ENCODE results near the gene SLC3A2.

SLC3A2 gene

DNA sequence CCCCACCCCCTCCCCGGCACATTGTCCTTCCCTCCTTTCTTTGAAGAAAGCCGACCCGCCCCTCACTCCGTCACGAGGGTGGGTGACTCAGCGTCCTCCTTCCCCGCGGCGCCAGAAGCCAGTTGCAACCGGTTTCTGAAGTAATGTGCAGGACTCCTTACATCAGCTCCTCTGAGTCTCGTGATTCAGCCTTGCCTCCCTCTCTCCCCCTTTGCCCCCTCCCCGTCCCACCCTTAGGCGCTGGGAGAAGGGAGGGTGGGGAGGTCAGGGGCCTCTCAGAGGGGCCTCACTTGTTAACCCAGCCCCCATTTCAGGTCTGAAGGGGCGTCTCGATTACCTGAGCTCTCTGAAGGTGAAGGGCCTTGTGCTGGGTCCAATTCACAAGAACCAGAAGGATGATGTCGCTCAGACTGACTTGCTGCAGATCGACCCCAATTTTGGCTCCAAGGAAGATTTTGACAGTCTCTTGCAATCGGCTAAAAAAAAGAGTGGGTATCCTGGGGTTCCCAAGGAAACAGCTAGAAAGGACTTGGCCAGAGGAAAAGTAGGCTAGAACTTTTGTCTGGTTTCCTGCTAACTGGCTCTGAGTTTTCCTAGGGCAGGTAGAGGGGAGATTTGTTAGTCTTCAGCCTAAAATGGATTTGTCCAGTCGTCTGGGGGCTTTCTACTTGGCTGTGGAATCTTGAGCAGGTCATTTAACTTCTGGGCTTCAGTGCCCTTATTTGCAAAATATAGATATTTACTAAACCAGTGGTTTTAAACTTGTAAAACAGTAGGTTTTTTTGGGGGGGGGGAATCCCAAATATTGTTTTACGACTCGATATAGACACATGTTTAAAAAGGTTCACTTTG lies 1.1 kb downstream of the SLC3A2 start:
- DNase-seq, result peak; percentile 85 to 90 (median 88)

DNA sequence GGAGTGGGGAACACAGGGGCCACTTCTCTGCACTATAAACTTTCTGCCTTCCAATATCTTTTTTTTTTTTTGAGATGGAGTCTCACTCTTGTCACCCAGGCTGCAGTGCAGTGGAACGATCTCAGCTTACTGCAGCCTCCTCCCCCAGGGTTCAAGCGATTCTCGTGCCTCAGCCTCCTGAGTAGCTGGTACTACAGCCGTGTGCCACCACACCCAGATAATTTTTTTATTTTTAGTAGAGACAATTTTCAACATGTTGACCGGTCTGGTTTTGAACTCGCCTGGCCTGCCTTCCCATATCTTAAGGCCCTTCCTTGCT lies 1.7 kb downstream of the SLC3A2 start:
- DNase-seq, result no peak

DNA sequence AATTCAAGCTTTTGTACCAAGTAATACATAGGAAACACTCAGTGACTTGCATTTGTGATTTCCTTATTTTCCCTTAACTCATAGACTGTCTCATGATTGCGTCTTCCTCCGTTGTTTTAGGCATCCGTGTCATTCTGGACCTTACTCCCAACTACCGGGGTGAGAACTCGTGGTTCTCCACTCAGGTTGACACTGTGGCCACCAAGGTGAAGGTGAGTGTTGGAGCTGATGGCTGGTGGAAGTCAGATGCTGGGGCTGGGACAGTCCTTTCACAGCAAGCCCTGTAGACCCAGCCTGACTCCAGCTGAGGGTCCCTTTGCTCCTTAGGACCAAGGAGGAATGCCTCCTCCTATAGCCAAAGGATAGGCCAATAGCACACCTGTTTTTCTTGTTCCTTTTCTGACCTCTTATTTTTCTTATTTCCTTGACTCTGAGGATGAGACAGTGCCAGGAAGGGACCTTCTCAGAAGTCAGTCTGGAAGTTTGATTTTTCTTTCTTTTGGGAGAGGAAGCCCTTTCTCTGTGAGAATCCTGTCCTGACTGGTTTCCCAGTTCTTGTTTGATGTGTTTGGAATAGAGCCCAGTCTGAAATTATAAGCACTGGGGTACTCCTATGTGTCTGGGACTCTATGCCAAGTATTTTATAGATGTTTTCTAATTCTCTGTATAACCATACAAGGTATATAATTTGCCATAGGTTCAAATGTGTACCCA lies 2.2 kb downstream of the SLC3A2 start:
- no peak for DNase-seq

DNA sequence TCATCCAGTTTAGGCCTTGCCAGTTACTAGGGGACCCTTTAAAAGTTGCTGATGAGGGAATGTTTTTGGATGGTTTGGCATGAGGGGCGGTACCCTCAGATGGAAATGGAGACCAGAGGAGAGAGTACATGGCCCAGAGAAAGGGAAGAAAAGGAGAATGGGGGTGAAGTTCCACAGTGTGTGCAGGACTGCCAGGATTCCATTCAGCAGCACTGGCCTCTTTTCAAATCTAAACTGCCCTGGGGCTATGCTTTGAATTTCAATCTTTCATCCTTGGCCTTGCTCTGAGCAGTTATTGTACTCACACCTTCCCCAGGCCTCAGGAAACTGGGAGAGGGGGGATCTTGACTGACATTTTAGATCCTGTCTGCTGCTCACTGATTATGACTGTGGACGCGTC lies 3.0 kb downstream of the SLC3A2 start:
- DNase-seq, result no peak

DNA sequence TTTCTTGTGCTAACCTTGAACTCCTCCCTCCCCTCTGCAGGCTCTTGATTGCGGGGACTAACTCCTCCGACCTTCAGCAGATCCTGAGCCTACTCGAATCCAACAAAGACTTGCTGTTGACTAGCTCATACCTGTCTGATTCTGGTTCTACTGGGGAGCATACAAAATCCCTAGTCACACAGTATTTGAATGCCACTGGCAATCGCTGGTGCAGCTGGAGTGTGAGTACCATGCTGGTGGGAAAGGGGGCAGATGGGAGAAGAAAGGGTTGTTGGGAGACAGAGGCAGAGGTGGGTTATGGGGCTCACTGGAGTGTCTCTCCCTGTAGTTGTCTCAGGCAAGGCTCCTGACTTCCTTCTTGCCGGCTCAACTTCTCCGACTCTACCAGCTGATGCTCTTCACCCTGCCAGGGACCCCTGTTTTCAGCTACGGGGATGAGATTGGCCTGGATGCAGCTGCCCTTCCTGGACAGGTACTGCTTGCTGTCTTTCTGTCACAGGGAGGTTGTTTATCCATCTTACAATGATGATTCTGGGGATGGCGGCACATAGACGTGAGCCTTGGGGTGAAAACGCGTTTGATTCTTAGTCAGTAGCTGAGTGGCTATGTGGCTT lies 4.5 kb downstream of the SLC3A2 start:
- DNase-seq, result no peak

- no peak for DNase-seq
Measured at GRCh38 chr11:62888406-62888805, 7.7 kb downstream of the SLC3A2 start.

DNA sequence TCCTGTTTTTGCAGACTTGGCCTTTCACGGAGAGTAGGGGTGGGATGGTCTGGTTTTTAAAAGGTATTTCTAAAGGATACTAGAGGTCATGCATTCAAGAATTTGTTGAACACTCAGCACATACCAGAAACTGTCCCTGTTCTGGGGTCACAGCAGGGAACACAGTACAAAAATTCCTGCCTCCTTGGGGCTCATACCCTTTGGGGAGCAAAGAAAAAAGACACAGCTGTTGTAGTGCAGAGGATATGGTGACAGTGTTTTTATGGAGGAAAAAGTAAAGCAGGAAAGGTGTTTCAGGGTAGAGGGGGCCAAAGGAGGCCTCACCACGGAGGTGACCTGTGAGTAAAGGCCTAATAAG lies 8.4 kb downstream of the SLC3A2 start:
- no peak for DNase-seq

DNA sequence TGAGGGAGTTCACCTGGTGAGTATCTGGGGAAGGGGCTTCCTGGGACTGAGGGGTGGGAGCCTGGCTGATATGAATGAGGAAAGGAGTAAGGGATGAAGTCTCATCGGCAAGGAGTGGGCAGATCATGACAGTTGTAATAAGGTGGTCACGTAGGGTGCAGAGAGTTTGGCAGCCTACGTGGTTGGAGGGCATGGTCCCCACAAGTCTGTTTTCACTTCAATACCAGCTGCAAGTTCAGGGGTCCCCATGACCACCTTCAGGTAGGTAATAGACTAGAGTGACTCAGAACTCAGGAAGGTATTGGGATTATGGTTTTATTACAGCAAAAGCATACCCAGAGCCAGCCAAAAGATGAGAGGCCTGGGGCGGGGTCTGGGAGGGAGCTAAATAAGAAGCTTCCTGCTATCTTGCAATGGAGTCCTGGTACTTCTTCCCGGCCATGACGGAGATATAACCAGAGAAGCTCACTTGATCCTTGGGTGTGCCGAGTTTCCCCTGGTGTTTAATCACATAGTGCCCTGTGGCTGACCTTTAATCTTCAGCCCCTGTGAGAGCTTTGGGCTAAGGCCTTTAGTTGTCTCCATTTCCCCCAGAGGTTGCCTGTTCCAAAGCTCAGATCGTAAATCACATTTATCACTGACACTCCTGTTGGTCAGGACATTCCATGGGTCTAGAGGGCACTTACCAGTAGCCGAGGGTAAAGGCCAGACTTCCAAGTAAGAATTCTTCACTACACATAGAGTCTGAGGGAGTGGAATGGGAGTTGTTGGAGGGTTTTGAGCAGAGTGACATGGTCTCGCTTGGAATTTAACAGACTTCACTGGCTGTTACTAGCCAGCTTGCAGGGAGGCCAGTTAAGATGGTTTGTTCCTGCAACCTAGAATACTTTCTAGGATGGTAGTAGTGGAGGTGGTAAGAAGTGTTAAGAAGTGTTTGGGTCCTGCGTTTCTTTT lies 9.1 kb downstream of the SLC3A2 start:
- DNase-seq, result no peak

DNA sequence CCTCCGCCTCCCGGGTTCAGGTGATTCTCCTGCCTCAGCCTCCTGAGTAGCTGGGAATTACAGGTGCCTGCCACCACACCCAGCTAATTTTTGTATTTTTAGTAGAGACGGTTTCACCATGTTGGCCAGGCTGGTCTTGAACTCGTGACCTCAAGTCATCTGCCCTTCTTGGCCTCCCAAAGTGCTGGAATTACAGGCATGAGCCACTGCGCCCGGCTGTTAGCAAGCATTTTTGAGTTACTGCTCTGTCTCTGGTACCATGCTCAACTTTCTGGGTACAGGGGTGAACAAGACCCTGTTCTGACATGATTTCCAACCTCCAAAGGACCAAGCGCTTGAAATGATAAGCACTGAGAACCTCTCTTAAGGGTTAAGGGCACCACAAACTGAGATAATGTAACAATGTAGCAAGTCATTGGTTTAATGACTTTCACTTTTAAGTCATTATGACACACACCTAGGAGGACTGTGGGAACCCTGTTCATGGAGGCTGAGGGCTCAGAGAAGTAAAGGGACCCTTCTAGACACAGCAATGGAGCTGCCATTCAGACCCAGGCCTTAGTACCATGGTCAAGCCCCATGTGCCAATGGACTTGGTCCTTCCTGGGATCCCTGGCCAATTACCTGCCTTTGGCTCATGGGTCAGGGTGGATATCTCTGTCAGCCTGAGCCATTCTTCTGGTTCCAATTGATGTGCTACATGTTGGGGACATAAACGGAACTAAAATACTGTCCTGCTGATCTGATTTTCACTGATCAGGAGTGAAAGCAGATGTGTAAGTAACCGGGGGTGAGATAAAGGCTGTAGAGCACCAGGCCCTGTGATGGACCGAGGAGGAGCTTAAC lies 11.6 kb downstream of the SLC3A2 start:
- DNase-seq, result no peak

DNA sequence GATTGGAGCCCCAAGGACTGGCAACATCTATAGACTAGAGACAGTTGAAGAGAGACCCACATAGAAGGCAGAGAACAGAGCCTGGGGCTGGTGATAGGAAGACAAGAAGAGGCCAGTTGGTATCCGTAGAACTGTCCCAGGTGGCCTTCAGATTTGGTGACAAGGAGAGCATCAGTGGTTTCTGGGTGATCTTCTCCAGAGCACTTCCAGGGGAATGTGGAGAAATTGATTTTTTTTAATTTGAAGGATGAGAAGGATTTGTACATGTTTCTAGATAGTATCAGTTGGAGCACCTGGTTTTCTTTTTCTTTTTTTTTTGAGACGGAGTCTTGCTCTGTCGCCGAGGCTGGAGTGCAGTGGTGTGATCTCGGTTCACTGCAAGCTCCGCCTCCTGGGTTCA lies 14.8 kb downstream of the SLC3A2 start:
- no peak for DNase-seq

- DNase-seq, result no peak
Measured at GRCh38 chr11:62896049-62896448, 15.4 kb downstream of the SLC3A2 start.

- DNase-seq, result no peak
Measured at GRCh38 chr11:62897311-62897710, 16.6 kb downstream of the SLC3A2 start.

DNA sequence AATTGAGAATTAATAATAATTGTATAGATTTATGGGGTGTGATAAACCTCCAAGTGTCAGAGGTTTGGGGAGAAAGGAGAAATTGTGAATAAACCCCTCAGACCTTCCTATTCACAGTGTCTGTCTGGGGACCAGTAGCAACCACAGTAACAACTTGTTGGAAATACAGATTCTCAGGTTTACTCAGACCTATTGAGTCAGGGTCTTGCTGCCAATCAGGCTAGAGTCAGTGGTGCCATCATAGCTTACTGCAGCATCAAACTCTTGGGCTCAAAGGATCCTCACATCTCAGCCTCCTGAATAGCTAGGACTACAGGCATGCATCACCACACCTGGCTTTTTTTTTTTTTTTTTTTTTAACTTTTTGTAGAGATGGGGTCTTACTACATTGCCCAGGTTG lies 17.3 kb downstream of the SLC3A2 start:
- no peak for DNase-seq

DNA sequence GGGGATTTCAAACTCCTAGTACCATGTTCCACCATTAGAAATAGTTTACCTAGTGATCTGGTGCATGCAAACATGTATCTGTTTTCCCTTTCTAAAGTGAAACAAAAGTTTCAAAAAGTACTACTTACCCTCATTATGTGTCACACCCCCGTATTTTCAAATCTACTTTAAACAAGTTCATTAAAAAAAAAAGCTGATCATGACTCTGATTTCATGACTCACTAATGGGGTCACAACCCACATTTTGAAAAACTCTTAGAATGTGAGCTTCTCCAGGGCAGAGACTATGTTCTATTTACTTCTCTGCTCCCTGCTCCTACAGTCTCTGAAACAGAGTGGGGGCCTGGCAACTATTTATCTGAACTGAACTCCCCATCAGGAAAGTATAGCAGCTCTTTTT lies 22.2 kb downstream of the SLC3A2 start:
- no peak for DNase-seq

- DNase-seq, result no peak
Measured at GRCh38 chr11:62905296-62905695, 24.6 kb downstream of the SLC3A2 start.

GRCh38 chr11:62905927-62906531 lies 25.3 kb downstream of the SLC3A2 start:
- DNase-seq, result peak; percentile 53 to 73 (median 62)

GRCh38 chr11:62908468-62909072 lies 27.9 kb downstream of the SLC3A2 start:
- DNase-seq, result no peak

- DNase-seq, result no peak
Measured at GRCh38 chr11:62909107-62909894, 28.6 kb downstream of the SLC3A2 start.

DNA sequence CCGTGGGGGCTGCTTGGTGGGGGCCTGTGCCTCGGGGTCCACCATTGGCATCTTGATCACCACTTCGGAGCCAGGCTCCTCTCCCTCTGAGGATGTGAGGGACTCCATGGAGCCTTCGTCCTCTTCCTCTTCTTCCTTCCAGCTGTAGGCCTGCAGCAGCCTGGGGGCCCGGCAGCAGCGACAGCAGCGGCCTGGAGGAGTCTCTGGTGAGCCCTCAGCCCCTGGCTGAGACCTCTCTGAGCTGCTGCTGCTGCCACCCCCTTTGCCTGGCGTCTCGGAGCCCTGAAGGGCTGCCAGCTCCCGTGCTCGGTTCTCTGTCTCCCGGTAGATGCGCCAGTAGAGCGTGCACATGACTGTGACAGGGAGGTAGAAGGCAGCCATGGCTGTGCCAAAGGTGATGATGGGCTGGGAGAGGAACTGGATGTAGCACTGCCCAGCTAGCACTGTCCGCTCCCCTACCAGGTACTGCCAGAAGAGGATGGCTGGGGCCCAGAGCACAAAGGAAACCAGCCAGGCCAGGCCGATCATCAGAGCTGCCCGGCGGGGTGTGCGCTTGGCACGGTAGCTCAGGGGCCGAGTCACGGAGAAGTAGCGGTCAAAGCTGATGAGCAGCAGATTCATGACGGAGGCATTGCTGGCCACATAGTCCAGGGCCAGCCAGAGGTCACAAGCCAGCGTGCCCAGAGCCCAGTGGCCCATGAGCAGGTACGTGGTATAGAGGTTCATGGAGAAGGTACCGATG lies 29.6 kb downstream of the SLC3A2 start:
- no peak for DNase-seq
